PC-9 (cell line): ENCODE results near the gene PADI1. TPM values are rescaled to one million over a fixed set of nuclear protein-coding genes. Genes with fewer than 3 reads are reported as not detected.

Experiments used
- BruUV-seq: library from RNA; stranded (reverse); fragments of 400-500 nt; replicated peaks from 2 replicates; lab custom pipeline; 2021; lab: Mats Ljungman, UMichigan
- CTCF ChIA-PET: fragments of 300-600 bp; sonication (Branson Sonifier 250); formaldehyde crosslinking; loops from one replicate; lab custom pipeline; 2022; ENCODE audit warnings: antibody characterized with exemption; lab: Charles Lee
- POLR2A ChIA-PET: fragments of 300-600 bp; sonication (Branson Sonifier 250); formaldehyde crosslinking; loops from one replicate; lab custom pipeline; 2022; ENCODE audit warnings: antibody characterized with exemption; ENCODE audit not compliant: unreplicated experiment; lab: Charles Lee
- DNase-seq, 2 experiments: peaks; one replicate each; pipeline versions ENCODE4 v3.0.0 to v3.0.0-alpha.2; 2015 to 2022; ENCODE audit warnings: mixed read lengths in 1 of 2
- H2AFZ ChIP-seq: fragments of 200-600 bp; sonication (generic); 2 replicates; pipeline ENCODE4 v1.8.1; 2017; ENCODE audit warnings: antibody characterized with exemption
- H3F3A ChIP-seq: fragments of 200-600 bp; sonication (generic); 2 replicates; pipeline ENCODE4 v1.8.1; 2017; ENCODE audit warnings: antibody characterized with exemption, mild to moderate bottlenecking, low read depth; ENCODE audit not compliant: insufficient read depth
- H3K27ac ChIP-seq: fragments of 200-600 bp; sonication (generic); 2 replicates; pipeline ENCODE4 v1.6.1; 2016; ENCODE audit warnings: mixed run types
- H3K27me3 ChIP-seq: fragments of 200-600 bp; sonication (generic); 2 replicates; pipeline ENCODE4 v1.6.1; 2016; ENCODE audit warnings: low read depth, mixed run types; ENCODE audit not compliant: insufficient read depth
- H3K36me3 ChIP-seq: fragments of 200-600 bp; sonication (generic); 2 replicates; pipeline ENCODE4 v1.6.1; 2016; ENCODE audit warnings: low read depth, mixed run types
- H3K4me1 ChIP-seq: fragments of 200-600 bp; sonication (generic); replicated peaks from 2 replicates; pipeline ENCODE4 v1.6.1; 2016; ENCODE audit warnings: mixed run types; ENCODE audit not compliant: insufficient read depth
- H3K4me2 ChIP-seq: fragments of 200-600 bp; sonication (generic); 2 replicates; pipeline ENCODE4 v1.6.1; 2017; ENCODE audit warnings: mixed run types
- H3K4me3 ChIP-seq: fragments of 200-600 bp; sonication (generic); 2 replicates; pipeline ENCODE4 v1.6.1; 2016; ENCODE audit warnings: mixed run types
- H3K79me2 ChIP-seq: fragments of 200-600 bp; sonication (generic); 2 replicates; pipeline ENCODE4 v1.6.1; 2017; ENCODE audit warnings: low read depth, mixed run types
- H3K9me2 ChIP-seq: fragments of 200-600 bp; sonication (generic); 2 replicates; pipeline ENCODE4 v1.8.1; 2017; ENCODE audit warnings: mild to moderate bottlenecking; ENCODE audit not compliant: insufficient read depth
- H3K9me3 ChIP-seq: fragments of 200-600 bp; sonication (generic); 2 replicates; pipeline ENCODE4 v1.8.1; 2016; ENCODE audit warnings: low read depth; ENCODE audit not compliant: insufficient read depth
- H4K20me1 ChIP-seq: fragments of 200-600 bp; sonication (generic); 2 replicates; pipeline ENCODE4 v1.8.1; 2017; ENCODE audit not compliant: insufficient read depth
- EZH2 ChIP-seq: fragments of 200-600 bp; sonication (generic); IDR thresholded peaks from 2 replicates; pipeline ENCODE4 v1.8.0; 2017; ENCODE audit warnings: antibody characterized with exemption, low read depth
- intact Hi-C: fragments of 100-400 bp; cut with micrococcal nuclease; formaldehyde crosslinking; loops from one replicate; pipeline ENCODE4 v1.10.0; 2022; ENCODE audit not compliant: unreplicated experiment
- total RNA-seq: library from RNA; stranded (reverse); gene quantifications from 2 replicates; pipeline ENCODE4 v1.2.3, GENCODE V29; 2021
- TF ChIP-seq, protein P1 (sequence below): fragments of 200-600 bp; sonication (generic); conservative IDR thresholded peaks from 2 replicates; pipeline ENCODE4 v1.6.1; 2017; ENCODE audit warnings: mixed run types, antibody characterized with exemption, mild to moderate bottlenecking, moderate library complexity

The PADI1 gene
- total RNA-seq, 1 experiment from 2014 or later: 28.3 TPM

DNA sequence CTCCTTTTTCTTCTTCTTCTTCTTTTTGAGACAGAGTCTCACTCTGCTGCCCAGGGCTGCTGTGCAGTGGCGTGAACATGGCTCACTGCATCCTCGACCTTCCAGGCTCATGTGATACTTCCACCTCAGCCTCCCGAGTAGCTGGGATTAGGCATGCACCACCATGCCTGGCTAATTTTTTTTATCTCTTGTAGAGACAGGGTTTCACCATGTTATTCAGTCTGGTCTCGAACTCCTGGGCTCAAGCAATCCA lies 13.0 kb upstream of the PADI1 start:
- Histone ChIP-seq H3K4me1 (peaks cover 26% of the 10 kb centered on the region), H2AFZ (no peak overlapping the region), H3K79me2 (no peaks in the 10 kb centered on the region), H3K9me3 (no peaks in the 10 kb centered on the region; the same call in 1 of the 2 replicates), H3F3A (peaks cover 18% of the 10 kb centered on the region), H3K9me2 (no peaks in the 10 kb centered on the region), H3K36me3 (no peaks in the 10 kb centered on the region), H3K27me3 (no peaks in the 10 kb centered on the region), H3K4me2 (no peak overlapping the region), H3K27ac (no peak overlapping the region), H3K4me3 (no peak overlapping the region), H4K20me1 (no peaks in the 10 kb centered on the region)
- POLR2A ChIA-PET: interaction anchor here (0.6 kb wide), 2 partner anchors 156 to 840 kb away, joined by 5 to 6 read pairs; partner anchors contain the start of gene FBXO42
- no peak for TF ChIP-seq EZH2
- TF ChIP-seq, protein P1, sequence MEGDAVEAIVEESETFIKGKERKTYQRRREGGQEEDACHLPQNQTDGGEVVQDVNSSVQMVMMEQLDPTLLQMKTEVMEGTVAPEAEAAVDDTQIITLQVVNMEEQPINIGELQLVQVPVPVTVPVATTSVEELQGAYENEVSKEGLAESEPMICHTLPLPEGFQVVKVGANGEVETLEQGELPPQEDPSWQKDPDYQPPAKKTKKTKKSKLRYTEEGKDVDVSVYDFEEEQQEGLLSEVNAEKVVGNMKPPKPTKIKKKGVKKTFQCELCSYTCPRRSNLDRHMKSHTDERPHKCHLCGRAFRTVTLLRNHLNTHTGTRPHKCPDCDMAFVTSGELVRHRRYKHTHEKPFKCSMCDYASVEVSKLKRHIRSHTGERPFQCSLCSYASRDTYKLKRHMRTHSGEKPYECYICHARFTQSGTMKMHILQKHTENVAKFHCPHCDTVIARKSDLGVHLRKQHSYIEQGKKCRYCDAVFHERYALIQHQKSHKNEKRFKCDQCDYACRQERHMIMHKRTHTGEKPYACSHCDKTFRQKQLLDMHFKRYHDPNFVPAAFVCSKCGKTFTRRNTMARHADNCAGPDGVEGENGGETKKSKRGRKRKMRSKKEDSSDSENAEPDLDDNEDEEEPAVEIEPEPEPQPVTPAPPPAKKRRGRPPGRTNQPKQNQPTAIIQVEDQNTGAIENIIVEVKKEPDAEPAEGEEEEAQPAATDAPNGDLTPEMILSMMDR: no peak
- intact Hi-C loops: no loop called here
- no TSS peak for BruUV-seq
- CTCF ChIA-PET: interaction anchor here (0.6 kb wide), 1 partner anchor 83 kb away, joined by 3 read pairs; no protein-coding TSS in a partner anchor
- DNase-seq: no peak

DNA sequence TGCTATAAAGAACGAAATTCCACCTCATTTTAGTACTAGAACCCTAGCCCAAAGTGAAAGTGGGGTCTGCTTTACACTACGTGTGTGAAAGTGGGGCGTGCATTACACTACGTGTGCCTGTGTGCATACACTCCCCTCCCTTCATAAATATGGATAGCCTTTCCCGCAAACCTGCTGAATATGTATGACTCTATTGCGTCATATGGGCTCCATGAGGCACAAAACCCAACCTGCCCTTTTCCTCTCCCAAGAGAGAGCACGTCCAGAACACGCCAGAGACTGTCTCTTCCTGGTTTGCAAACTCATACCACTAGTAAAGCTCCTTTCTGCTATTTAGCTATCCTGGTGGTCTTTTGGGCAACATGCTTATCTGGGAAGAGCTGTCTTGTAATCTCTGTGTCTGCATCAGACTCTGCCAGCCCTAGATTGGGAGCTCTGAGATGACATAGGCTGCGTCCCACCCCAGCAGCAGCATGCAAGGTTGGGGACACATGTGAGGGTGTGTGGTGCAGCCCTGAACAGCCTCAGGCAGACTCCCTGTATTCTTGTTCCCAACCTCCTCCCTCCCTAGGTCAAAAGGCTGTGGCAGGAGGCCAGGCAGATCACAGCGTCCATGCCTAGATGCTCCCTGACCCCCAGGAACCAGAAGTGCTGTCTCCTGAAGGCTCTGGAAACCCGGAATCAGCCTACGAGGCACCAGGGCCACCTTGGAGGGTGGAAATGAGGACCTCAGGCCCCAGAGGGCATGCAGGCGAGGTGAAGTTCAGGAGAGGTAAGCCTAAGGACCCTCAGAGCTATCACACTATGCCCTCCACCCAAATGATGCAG lies 12.3 kb upstream of the PADI1 start:
- POLR2A ChIA-PET: no interaction called here
- Histone ChIP-seq H2AFZ (no peak overlapping the region), H3K4me1 (peaks cover 26% of the 10 kb centered on the region), H3K36me3 (no peaks in the 10 kb centered on the region), H3K79me2 (no peaks in the 10 kb centered on the region), H3F3A (peaks cover 17% of the 10 kb centered on the region), H3K27ac (no peak overlapping the region), H3K27me3 (no peaks in the 10 kb centered on the region), H3K4me2 (no peak overlapping the region), H3K4me3 (no peak overlapping the region), H3K9me3 (no peaks in the 10 kb centered on the region; the same call in 1 of the 2 replicates), H3K9me2 (no peaks in the 10 kb centered on the region), H4K20me1 (no peaks in the 10 kb centered on the region)
- BruUV-seq: no TSS peak
- CTCF ChIA-PET: no interaction called here
- intact Hi-C loops: no loop called here
- DNase-seq: no peak
- TF ChIP-seq, protein P1: no peak
- TF ChIP-seq EZH2: no peak

DNA sequence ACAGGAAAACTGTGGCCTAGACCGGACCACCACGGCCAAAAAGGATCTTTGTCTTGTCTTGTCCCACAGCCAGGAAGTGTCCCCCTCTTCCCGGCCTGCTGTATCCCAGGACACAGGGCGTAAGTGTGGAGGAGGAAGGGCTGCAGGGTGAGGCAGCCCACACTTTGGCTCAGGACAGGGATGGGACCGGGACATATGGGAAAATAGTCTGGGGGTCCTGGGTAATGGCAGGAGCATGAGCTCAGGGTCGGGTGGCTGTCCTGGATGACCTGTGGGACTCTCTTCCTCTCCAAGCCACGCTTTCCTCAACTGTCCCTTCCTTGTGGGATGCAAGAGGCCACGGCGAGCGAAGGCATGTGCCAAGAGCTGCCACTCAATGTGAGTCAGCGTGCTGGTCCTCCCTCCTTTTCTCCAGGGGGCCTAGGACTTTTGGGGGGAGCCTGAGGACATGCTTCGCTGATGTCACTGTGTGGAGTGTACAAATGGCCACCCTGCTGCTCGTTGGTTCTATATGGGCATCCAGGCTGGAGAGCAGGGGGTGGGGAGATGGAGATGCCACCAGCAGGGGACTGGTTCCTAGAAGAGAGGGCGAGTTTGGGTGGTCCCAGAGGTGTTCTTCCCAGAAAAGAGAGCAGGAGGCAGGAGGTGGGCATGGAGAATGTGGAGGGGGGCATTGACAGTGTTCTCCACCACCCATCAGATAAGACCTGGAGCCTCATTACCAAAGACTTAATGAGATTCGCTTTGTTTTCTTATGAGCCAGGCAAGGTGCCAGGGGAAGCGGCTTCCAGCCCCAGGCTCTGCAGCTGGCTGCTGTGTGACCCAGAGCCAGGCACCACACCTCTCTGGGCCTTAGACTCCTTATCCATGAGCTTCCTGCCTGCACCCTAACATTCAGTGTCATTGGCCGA lies 11.5 kb upstream of the PADI1 start:
- Histone ChIP-seq H3K4me2 (no peak overlapping the region), H3K4me3 (no peak overlapping the region), H3K9me2 (no peaks in the 10 kb centered on the region), H3K79me2 (no peaks in the 10 kb centered on the region), H3K27me3 (no peaks in the 10 kb centered on the region), H4K20me1 (no peaks in the 10 kb centered on the region), H2AFZ (no peak overlapping the region), H3K36me3 (no peaks in the 10 kb centered on the region), H3F3A (peaks cover 17% of the 10 kb centered on the region), H3K4me1 (peaks cover 29% of the 10 kb centered on the region), H3K9me3 (no peaks in the 10 kb centered on the region; the same call in 1 of the 2 replicates), H3K27ac (no peak overlapping the region)
- TF ChIP-seq EZH2: no peak
- TF ChIP-seq, protein P1: no peak
- intact Hi-C loops: no loop called here
- DNase-seq: no peak
- POLR2A ChIA-PET: no interaction called here
- CTCF ChIA-PET: no interaction called here
- no TSS peak for BruUV-seq
